GM12892 (cell line): Measurements from ENCODE around the gene FNDC3A.

ENCODE experiments used
- POLR2A ChIP-seq: IDR thresholded peaks from 2 replicates; pipeline ENCODE4 v1.6.1; 2011; ENCODE audit warnings: low read depth, low read length, control low read depth
- POLR2AphosphoS5 ChIP-seq: IDR thresholded peaks from 2 replicates; pipeline ENCODE4 v1.6.1; 2011; ENCODE audit warnings: low read depth, low read length, control low read depth
- TAF1 ChIP-seq: IDR thresholded peaks from 2 replicates; pipeline ENCODE4 v1.6.1; 2011; ENCODE audit warnings: low read depth, mild to moderate bottlenecking, control low read depth, low read length, borderline replicate concordance

GRCh38 chr13:49217962-49218492 is 242.3 kb downstream of the FNDC3A start:
- TF ChIP-seq POLR2A (no peak), TAF1 (no peak), POLR2AphosphoS5 (no peak)
